ENCODE measurements around the gene NDFIP1.

- TF ChIP-seq TEAD4 (IDR thresholded peaks at IDR 0.05; ENCODE audit: low read depth, low read length) (no peak), SIRT6 (IDR thresholded peaks at IDR 0.05; ENCODE audit: low read length) (no peak), PHF8 (conservative IDR thresholded peaks at IDR 0.05; ENCODE audit: low read depth, low read length) (no peak), CHD2 (IDR thresholded peaks at IDR 0.05; ENCODE audit: low read length) (no peak), TAF1 (IDR thresholded peaks at IDR 0.05; ENCODE audit: low read depth, low read length) (no peak), TBP (IDR thresholded peaks at IDR 0.05; ENCODE audit: low read depth, low read length) (no peak), CEBPB (IDR thresholded peaks at IDR 0.05; ENCODE audit: low read depth, low read length) (no peak), POLR2AphosphoS5 (IDR thresholded peaks at IDR 0.05; ENCODE audit: low read depth, low read length) (no peak), SP1 (IDR thresholded peaks at IDR 0.05; ENCODE audit: low read depth, low read length) (no peak), CTCF (IDR thresholded peaks at IDR 0.05; ENCODE audit: control extremely low read depth in 1 of 3, insufficient read depth in 1 of 3, low read depth in 1 of 3, low read length in 3 of 3) (peak in 2 of 3 experiments; percentile 29 to 48; a peak in 2 of 4 replicates), GABPA (IDR thresholded peaks at IDR 0.05; ENCODE audit: borderline replicate concordance, insufficient read depth, low read length) (no peak), YY1 (IDR thresholded peaks at IDR 0.05; ENCODE audit: low read depth, low read length) (no peak)
Measured at GRCh38 chr5:142143878-142144277, 35.3 kb downstream of the NDFIP1 start.
